AG04449 (cell line): ENCODE data around the gene BMPR1B.

Source experiments
- CTCF ChIA-PET: fragments of 350-600 bp; formaldehyde crosslinking; extraction: SDS; loops from one replicate; lab custom pipeline; 2021; ENCODE audit warnings: antibody characterized with exemption; lab: Yijun Ruan, JAX
- POLR2A ChIA-PET: fragments of 400-600, 350-600 bp; formaldehyde crosslinking; extraction: SDS; loops from one replicate; lab custom pipeline; 2020; ENCODE audit warnings: antibody characterized with exemption, inconsistent platforms; lab: Yijun Ruan, JAX
- DNase-seq: peaks from one replicate; pipeline ENCODE4 v3.0.0-alpha.2; 2010; ENCODE audit warnings: low read depth, low spot score
- H3K4me3 ChIP-seq: 2 replicates; pipeline ENCODE4 v1.5.1; 2011; ENCODE audit warnings: low read depth, mild to moderate bottlenecking, control low read depth, low read length
- CTCF ChIP-seq: IDR thresholded peaks from one replicate; pipeline ENCODE4 v1.5.1; 2011; ENCODE audit warnings: mild to moderate bottlenecking, moderate library complexity, low read length, control low read depth, inconsistent platforms; ENCODE audit not compliant: insufficient read depth; ENCODE audit errors: missing control alignments

BMPR1B gene

GRCh38 chr4:94968493-94968892, 210.7 kb downstream of the BMPR1B start:
- TF ChIP-seq CTCF = no peak
- CTCF ChIA-PET = no interaction called here
- POLR2A ChIA-PET = no interaction called here
- no peak overlapping the region for H3K4me3 ChIP-seq
- no peak for DNase-seq

GRCh38 chr4:94970650-94971049, 212.9 kb downstream of the BMPR1B start:
- CTCF ChIA-PET = no interaction called here

GRCh38 chr4:94974773-94975172, 217.0 kb downstream of the BMPR1B start:
- no peak overlapping the region for H3K4me3 ChIP-seq
- ChIA-PET CTCF (no interaction called here), POLR2A (no interaction called here)
- no peak for TF ChIP-seq CTCF
- no peak for DNase-seq

More at GRCh38 chr4:94970650-94971049, 212.9 kb downstream of the BMPR1B start:
- no peak for TF ChIP-seq CTCF
- no peak overlapping the region for H3K4me3 ChIP-seq
- POLR2A ChIA-PET = no interaction called here
- no peak for DNase-seq

GRCh38 chr4:94976371-94977011, 218.7 kb downstream of the BMPR1B start:
- TF ChIP-seq CTCF = no peak
- CTCF ChIA-PET = interaction anchor here (0.6 to 1.2 kb wide), 2 partner anchors 11 to 148 kb away, joined by 3 read pairs; no protein-coding TSS in a partner anchor
- DNase-seq = no peak
- POLR2A ChIA-PET = no interaction called here
- H3K4me3 ChIP-seq = no peak overlapping the region

GRCh38 chr4:94978904-94979303, 221.1 kb downstream of the BMPR1B start:
- ChIA-PET CTCF (no interaction called here), POLR2A (no interaction called here)
- H3K4me3 ChIP-seq = no peak overlapping the region
- TF ChIP-seq CTCF = no peak
- no peak for DNase-seq

GRCh38 chr4:94979621-94980020, 221.9 kb downstream of the BMPR1B start:
- ChIA-PET CTCF (no interaction called here), POLR2A (no interaction called here)
- no peak overlapping the region for H3K4me3 ChIP-seq
- TF ChIP-seq CTCF = no peak
- no peak for DNase-seq
